Activated CD4-positive, alpha-beta T cell treated with anti-CD3 and anti-CD28 coated beads, Interleukin-10, Interleukin-2, amounts not matched to agents 100 ng/mL and 50 ng/mL, durations not matched to agents 16 hours and 8 hours (primary cell): ENCODE measurements around the gene SIAE.
"Not testable (repeated sequence)": the region's sequence is repeated elsewhere in the genome, so short reads cannot be mapped to it uniquely, and the experiment has no call there.

Source experiments
- DNase-seq: peaks from one replicate; pipeline ENCODE4 v3.0.0-alpha.2; 2020

Gene SIAE

DNA sequence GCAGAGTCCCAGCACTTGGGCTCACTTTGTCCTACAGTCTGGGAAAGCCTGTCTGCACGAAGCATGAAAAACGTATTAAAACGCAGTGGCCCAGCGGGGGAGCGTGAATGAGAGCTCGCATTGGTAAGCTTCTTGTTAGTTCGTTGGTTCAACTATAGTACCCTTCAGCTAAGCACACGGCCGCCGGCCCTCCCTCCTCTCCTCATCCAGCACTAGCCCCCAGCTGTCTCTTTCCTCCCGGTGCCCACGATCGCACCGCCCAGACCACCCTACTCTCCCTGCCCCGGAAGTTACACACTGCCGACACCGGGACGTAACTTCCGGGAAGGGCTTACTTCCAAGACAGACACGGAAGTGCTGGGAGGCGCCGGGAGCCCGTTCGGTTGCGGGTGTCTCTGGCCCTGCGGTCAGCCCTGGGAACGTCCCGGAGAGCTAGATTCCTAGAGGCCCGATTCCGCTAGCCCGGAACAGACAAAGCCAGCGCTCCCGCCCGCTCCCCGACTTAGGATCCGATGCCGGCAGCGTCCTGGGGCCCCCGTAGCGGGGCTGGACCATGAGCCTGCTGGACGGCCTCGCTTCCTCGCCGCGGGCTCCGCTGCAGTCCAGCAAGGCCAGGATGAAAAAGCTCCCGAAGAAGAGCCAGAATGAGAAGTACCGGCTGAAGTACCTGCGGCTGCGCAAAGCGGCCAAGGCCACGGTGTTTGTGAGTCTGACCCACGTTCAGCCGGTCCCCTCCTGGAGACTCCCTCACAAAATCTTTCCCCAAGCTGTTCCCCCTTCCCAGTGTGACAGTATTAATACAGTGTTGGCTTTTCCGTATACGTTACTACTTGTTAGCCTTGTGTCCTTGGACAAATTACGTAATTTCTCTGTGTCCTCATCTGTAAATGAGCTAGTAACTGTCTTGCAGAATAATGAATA is 50.7 kb downstream of the SIAE start, which contains the start of gene TBRG1:
TSS of gene TBRG1 (plus strand) at position 334 of the 921 bp plus-strand sequence. CDS start at position 554, 220 bp downstream.
- DNase-seq: peak; percentile 90

DNA sequence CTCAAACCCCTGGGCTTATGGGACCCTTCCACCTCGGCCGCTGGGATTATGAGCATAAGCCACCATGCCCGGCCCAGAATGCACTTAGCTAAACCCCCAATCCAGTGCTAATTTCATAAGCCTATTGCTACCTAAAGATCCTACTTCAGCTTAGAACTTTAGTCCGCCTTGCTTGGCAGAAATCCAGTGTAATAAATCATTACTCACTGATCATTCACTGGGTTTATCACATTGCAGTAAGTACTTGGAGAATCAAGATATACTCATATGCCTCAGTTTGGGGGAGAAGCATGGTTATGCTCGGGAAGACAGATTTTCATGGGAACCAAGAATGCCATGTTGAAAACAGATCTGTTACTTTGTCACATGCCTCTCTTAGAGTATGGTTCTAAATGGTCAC is 54.7 kb downstream of the SIAE start:
- DNase-seq: no peak

DNA sequence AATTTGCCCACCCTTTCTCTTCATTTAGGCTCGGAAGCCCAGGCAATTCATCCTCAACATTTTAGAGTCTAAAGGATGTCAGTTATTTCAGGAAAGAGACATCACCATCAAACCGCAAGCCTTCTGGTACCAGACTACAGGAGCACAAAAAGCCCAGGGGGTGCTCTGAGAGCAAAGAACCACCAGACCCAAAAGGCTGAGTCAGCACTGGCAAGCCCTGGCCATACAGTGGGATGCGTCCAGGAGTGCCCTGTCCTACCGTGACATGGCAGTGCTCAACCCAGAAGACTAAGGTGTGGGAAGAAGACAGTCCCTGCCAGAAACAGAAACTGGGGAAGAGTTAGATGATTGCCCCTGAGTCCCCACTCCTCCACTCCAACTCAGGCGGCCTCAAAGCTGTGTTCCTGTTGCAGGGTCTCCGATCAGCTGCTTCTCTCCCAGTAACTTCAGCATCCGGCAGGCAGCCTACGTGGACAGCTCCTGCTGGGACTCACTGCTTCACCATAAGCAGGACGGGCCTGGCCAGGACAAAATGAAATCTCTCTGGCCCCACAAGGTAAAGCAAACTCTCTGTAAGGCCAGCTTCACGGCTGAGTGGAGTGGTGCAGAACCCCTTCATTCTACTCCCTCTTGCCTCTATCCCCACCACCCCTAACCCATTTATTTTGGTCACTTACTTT is 60.8 kb downstream of the SIAE start:
- DNase-seq: no peak

DNA sequence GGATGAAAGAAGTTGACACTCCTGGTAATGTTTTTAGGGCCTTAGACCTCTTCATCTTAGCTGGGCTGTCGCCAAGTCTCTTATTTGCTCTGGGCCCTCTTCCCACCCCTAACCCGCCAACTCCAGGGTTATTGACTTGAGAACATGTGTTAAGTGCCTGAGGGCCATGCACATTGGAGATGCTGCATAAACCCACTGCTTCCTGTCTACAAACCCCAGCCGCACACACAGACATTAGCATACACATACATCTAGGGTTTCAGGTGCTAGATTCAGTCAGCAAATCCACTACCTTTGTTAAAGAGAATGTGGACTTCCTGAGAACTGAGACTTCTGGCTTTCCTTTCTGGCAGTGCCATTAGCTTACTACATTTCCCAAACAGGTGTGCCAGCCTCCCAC is 61.5 kb downstream of the SIAE start:
- peak; percentile 33 for DNase-seq

DNA sequence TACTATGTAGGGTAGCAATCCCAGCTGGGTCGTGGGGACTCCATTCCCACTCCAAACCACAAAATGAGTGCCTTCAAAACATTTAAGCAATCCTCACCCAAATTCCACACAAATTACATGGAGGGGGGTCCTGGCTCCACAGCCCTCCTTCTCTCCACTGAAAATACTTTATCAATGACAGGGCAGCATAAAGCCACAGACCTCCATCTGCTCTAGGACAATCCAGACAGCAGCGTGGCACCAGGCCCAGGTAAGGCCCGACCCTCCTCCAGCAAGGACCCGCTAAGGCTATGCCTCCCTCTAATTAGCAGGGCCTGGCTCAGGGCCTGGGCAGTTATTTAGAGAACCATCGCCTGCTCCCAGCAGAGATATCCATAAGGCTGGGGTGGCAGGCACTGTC is 62.5 kb downstream of the SIAE start, which contains the start of gene PANX3:
TSS of gene PANX3 (plus strand) at position 365 of the 400 bp plus-strand sequence. CDS start 129 bp downstream, outside the sequence.
- DNase-seq: no peak

DNA sequence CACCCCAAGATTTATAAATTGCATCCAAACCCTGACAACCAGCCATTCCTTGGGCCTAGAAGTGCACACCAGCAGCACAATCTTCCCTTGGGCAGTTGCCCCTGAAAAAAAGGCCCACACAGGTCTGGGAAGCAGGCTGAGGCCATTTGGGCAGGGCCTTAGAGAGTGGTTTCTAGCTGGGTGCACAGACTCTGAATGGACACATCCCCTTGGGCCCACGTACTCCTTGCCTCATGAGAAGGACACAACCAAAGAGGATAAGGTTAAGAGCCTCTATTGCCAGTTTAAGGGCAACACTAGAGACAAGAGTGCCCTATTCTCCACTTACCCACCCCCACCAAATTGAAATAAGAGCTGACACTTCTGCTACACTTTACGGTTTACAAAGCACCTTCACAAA is 63.2 kb downstream of the SIAE start:
- no peak for DNase-seq

DNA sequence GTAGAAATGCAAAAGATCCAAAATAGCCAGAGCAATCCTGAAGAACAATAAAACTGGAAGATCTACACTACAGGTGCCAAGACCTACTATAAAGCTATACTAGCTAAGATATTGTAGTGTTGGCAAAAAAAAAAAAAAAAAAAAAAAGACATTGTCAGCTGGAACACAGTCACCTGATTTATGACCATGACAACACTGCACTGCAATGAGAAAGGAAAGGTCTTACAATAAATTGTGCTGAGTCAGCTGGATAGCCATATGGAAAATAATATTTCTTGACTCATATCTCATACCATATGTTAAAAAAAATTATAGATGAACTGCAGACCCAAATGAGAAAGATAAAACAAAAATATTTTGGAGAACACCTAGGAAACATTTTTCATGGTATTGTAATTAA is 65.4 kb downstream of the SIAE start:
- no peak for DNase-seq

DNA sequence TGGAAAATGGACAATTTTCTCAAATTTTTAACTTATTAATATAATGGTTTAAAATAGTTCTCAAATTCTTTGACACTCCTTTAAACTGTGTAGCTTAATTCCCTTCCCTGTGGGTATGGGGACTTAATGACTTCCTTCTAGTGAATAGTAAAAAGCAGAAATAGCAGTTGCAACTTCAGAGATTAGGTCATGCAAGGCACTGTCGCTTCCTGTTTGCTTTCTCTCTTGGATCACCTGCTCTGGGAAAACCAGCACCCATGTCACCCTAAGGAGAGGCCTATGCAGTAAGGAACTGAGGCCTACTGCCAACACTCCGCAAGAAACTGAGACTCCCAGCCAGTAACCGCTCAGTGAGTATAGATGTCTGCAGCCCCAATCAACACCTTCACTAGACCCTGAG is 67.8 kb downstream of the SIAE start:
- no peak for DNase-seq

DNA sequence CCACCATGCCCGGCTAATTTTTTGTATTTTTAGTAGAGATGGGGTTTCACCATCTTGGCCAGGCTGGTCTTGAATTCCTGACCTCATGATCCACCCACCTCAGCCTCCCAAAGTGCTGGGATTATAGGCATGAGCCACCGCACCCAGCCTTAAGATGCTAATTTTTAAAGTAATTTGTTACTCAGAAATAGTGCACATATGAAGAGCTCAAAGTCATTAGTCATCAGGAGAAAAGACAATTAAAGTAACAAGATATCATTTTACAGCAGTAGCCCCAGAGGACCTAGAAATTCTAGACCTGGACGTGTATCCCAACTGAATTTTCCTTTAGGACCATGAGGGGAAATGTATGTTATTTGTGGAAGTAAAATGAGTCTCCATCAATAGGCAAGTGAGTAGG is 70.8 kb downstream of the SIAE start:
- DNase-seq: not testable (repeated sequence)

DNA sequence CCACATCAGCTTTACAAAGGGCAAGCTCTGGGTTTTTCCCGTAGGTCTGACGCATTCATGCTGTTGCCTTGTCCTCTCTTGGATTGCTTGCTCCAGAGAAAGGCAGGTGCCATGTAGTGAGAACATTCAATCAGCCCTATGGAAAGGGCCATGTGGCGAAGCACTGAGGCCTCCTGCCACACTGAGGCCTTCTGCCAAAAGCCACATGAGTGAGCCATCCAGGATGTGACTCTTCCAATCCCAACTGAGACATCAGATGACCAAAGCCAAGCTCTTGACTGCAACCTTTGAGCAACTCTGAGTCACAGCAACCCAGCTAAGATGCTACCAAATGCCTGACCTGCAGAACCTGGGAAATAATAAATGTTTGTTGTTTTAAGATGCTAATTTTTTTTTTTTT is 71.3 kb downstream of the SIAE start:
- no peak for DNase-seq

DNA sequence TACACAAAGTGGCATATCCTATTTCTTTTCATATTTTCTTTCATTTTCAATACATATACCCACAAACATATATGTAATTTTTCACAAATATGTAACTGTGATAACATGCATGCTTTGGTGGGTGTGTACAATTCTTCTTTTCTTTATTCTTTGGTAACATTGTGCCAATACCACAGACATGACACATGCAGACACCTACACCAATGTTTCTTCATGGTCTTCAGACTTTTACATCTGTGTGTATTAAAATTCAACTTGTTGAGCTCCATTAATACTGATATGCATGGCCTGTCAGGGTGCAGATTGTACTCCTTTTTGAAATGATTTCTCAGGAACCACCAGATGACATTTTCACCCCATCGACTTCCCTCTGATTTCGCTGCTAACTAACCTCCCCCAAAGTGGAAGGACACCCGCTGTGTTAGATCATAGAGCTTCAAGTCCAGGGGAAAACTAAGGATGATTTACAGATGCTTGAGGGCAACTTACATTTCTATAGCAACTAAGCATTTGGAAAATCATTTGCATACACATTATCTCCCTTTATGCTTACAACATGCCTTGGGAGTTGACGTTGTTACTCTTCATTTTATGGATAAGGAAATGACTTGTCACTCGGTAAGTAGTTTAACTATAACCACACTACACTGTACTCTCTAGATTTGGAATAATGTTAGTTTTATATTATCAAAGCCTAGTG is 72.8 kb downstream of the SIAE start:
- no peak for DNase-seq

DNA sequence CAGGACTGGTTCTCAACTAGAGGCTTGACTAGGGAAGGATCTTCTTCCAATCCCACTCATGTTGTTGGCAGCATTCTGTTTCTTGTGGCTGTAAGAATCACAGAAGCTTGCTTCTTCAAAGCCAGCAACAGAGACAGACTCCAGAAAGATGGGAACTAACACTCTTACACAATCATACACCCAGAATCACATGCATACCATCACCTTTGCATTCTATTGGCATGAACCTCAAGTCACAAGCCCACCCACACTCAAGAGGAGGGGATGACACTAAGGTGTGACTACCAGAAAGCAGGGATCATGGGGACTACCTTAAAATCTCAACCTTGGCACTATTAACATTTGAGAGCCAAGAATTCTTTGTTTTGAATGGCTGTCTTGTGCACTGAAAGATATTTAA is 75.9 kb downstream of the SIAE start:
- no peak for DNase-seq

DNA sequence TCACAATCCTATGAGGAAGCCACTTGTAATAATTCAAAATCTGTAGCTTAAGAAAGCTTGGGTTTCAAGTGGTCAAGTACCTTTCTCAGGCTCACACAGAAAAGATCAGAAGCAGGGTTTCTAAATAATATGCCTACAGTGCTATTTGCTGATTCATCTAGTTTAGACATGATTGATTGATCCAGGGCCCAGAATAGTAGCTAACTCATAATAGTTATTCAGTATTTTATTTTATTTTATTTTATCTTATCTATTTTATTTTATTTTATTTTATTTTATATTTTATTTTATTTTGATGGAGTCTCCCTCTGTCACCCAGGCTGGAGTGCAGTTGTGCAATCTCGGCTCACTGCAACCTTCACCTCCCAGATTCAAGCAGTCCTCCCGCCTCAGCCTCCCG is 78.2 kb downstream of the SIAE start:
- DNase-seq: no peak

DNA sequence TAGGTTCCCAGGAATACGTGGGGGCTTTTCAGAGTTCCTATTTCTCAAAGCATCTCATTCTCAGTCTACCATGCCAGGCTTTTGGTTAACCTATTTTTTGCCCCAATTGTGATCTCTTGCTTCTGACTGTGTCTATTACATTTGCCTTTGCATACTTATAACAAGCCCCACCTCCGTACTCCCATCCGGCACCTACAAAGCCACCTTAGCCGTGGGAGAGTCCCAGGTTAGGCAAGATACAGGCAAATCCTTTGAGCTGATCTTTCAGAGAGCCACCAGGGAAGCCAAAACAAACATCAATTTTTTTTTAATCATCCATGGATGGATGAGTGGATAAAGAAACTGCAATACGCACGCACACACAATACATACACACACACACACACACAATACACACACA is 80.9 kb downstream of the SIAE start:
- no peak for DNase-seq

DNA sequence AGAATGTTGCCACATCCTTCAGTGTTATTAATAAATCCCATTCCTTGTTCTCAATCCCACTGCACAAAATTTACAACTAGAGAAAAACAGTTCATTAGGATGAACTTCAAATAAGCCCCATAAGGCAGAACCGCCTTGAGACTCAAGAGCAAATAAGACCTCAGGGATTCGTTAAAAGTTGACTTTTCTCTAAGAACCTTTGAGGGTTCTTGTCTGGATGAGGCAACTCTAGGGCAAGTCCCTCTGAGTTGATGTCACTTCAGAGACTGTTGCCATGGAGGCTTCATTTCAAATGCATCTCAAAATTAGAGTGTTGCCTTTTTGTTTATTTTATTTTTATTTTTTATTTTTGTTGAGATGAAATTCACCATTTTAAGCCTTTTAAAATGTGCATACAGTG is 82.1 kb downstream of the SIAE start:
- DNase-seq: no peak

DNA sequence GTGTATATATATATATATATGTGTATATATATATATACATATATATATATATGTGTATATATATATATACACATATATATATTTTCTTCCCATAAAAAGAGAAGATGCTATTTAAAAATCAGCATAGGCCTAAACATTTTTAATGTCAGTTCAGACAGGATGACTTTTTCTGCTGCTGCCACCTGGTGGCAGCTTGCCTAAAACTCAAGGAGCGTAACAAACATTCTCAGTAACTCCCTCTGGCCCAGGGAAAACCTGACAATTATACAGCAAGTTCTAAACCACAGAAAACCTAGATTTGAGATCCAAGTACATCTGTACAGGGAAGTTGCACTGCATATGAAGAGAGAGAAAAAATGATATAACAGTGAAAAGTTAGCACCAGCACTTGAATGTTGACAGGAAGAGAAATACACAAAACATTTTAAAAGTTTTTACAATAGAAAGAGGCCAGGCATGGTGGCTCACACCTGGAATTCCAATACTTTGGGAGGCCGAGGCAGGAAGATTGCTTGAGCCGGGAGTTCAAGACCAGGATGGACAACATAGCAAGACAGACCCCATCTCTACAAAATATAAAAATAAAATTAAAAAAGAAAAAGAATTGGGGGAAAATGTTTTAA is 87.2 kb downstream of the SIAE start:
- DNase-seq: peak; percentile 57

DNA sequence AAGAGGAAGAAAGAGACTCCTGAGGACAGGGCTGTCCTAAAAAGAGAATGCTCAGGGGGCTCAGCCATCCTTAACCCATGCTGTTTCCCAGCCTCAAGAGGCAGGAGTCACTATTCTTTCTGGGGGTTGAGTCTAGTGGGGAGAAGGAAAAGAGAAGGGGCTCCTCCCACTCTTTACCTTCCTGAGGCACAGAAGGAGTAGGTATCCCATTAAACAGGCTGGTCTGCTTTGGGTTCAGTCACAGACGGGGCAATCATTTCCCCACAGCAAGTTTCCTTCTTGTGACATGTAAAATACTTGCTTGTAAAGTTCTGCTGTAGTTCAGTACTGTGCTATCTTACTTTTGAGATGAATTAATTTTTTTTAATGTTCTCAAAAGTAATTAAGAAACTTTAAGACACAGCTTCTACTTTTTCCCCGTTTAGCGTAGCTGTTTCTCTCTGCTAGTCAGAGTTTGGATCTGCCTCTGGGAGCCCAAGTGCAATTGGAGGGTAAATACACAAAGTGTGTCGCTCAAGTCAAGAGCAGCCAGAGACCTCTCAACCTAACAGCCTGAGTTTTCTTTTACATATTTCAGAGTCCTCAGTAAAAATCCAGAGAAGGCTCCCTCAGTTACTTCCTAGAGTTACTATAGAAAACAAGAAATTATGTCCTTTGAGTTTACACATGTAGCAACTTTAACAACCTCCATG is 88.7 kb downstream of the SIAE start:
- no peak for DNase-seq

DNA sequence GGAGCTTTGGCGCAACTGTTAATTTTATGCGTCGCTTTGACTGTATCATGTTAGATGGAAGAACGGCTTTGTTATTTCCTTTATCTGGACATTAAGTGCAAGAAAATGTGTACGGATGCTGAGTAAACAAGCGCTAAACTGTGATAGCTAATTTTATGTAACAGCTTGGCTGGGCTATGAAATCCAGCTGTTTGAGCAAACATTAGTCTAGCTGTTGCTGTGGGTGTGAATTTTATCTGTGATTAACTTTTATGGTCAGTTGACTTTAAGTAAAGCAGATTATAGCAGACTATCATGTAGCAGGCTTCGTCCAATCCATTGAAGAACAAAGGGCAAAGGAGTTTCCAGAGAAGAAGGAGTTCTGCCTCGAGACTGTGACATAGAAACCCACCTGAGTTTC is 89.8 kb downstream of the SIAE start:
- DNase-seq: no peak
